HepG2 (cell line): ENCODE data around the gene THPO. TPM values are rescaled to one million over a fixed set of nuclear protein-coding genes. Genes with fewer than 3 reads are reported as not detected.
A peak's percentile ranks its signal among the peaks of the same experiment; 100 is the strongest.

Source experiments
- ATAC-seq: fragments of 200-7000 bp; cut with Tn5 transposase; 3 replicates; pipeline ENCODE4 v1.9.1; 2020; ENCODE audit warnings: mild to moderate bottlenecking, moderate library complexity
- BruUV-seq: library from RNA; stranded (reverse); fragments of 400-500 nt; replicated peaks from 2 replicates; lab custom pipeline; 2021; lab: Mats Ljungman, UMichigan
- CTCF ChIA-PET: fragments of 300-600 bp; formaldehyde crosslinking; extraction: SDS; loops from one replicate; lab custom pipeline; 2021; ENCODE audit warnings: low total read pairs, inconsistent platforms, low intra/inter-chr PET ratio; lab: Yijun Ruan, JAX
- POLR2A ChIA-PET: fragments of 350-600 bp; sonication (Branson Sonifier 250); formaldehyde crosslinking; loops from one replicate; lab custom pipeline; 2020; ENCODE audit warnings: antibody characterized with exemption, inconsistent platforms; lab: Yijun Ruan, JAX
- DNase-seq: peaks from one replicate; pipeline ENCODE4 v3.0.0-alpha.2; 2015; ENCODE audit warnings: low spot score
- FAIRE-seq: peaks from 3 replicates; lab custom pipeline; 2011; peaks lifted over from hg19 to GRCh38; lab: Jason Lieb, UNC
- H2AFZ ChIP-seq: one replicate; pipeline ENCODE4 v1.6.1; 2011; ENCODE audit warnings: low read length, inconsistent platforms
- H3K27ac ChIP-seq: fragments of 300-600 bp; 3 replicates; pipeline ENCODE4 v1.8.0; 2011; ENCODE audit warnings: mixed run types, mild to moderate bottlenecking, mixed read lengths, low read length, inconsistent platforms; ENCODE audit not compliant: insufficient read depth; ENCODE audit errors: extremely low read length
- H3K27me3 ChIP-seq, 2 experiments: fragments of 200-600 bp in 1 of 2; 2 replicates in 1 of 2; 3 replicates in 1 of 2; pipeline versions ENCODE4 v1.6.0 to v1.8.0; 2011; ENCODE audit warnings: low read length in 2 of 2, mild to moderate bottlenecking in 2 of 2, moderate library complexity in 2 of 2, inconsistent platforms in 1 of 2; ENCODE audit not compliant: insufficient read depth in 2 of 2, control insufficient read depth in 1 of 2
- H3K36me3 ChIP-seq, 2 experiments: fragments of 200-600 bp in 1 of 2; replicated peaks in 1 of 2; 2 replicates in 1 of 2; 3 replicates in 1 of 2; pipeline versions ENCODE4 v1.5.1 to v1.8.0; 2011; ENCODE audit warnings: low read length in 2 of 2, inconsistent platforms in 1 of 2; ENCODE audit not compliant: insufficient read depth in 2 of 2, control insufficient read depth in 1 of 2
- H3K4me1 ChIP-seq: 2 replicates; pipeline ENCODE4 v1.5.1; 2012; ENCODE audit warnings: low read length, inconsistent platforms; ENCODE audit not compliant: insufficient read depth
- H3K4me2 ChIP-seq: 2 replicates; pipeline ENCODE4 v1.6.0; 2011; ENCODE audit warnings: low read depth, low read length, inconsistent platforms
- H3K4me3 ChIP-seq, 3 experiments: fragments of 200-600 bp in 1 of 3; sonication (generic), shearing (Covaris generic) in 1 of 3; replicated peaks in 1 of 3; 2 replicates each; pipeline ENCODE4 v1.5.1; 2011 to 2016; ENCODE audit warnings: low read length in 3 of 3, inconsistent platforms in 2 of 3, low read depth in 2 of 3, mild to moderate bottlenecking in 2 of 3, control low read depth in 1 of 3, mixed read lengths in 1 of 3; ENCODE audit not compliant: insufficient read depth in 1 of 3
- H3K79me2 ChIP-seq: one replicate; pipeline ENCODE4 v1.6.1; 2011; ENCODE audit warnings: low read length, inconsistent platforms; ENCODE audit not compliant: insufficient read depth
- H3K9ac ChIP-seq: 2 replicates; pipeline ENCODE4 v1.6.0; 2011; ENCODE audit warnings: mild to moderate bottlenecking, low read depth, low read length, inconsistent platforms; ENCODE audit not compliant: insufficient read depth
- H3K9me3 ChIP-seq: 2 replicates; pipeline ENCODE4 v1.5.1; 2012; ENCODE audit warnings: mild to moderate bottlenecking, low read length
- H4K20me1 ChIP-seq: 2 replicates; pipeline ENCODE4 v1.6.0; 2011; ENCODE audit warnings: inconsistent platforms, mild to moderate bottlenecking, low read length, moderate library complexity; ENCODE audit not compliant: insufficient read depth
- CEBPB ChIP-seq: IDR thresholded peaks from 2 replicates; pipeline ENCODE4 v1.6.1; 2011; ENCODE audit warnings: low read depth, low read length, improper control_type of control experiment, borderline replicate concordance
- EP300 ChIP-seq, 3 experiments: sonication (generic) in 1 of 3; formaldehyde crosslinking in 1 of 3; IDR thresholded peaks; 2 replicates each; pipeline versions ENCODE4 v1.5.1 to v1.6.1; 2011 to 2020; ENCODE audit warnings: low read depth in 2 of 3, low read length in 2 of 3, borderline replicate concordance in 1 of 3, improper control_type of control experiment in 1 of 3, mild to moderate bottlenecking in 1 of 3, missing genetic modification reagents in 1 of 3, moderate library complexity in 1 of 3
- FOXA1 ChIP-seq, 2 experiments: fragments of 450-650 bp in 1 of 2; sonication (generic) in 1 of 2; formaldehyde crosslinking in 1 of 2; IDR thresholded peaks; 2 replicates each; pipeline versions ENCODE4 v1.4.0 to v1.6.1; 2016 to 2020; ENCODE audit warnings: missing genetic modification reagents in 1 of 2
- MEIS2 ChIP-seq: sonication (generic); formaldehyde crosslinking; IDR thresholded peaks from 2 replicates; pipeline ENCODE4 v1.9.0; 2021; ENCODE audit warnings: mild to moderate bottlenecking, missing genetic modification reagents
- PHF21A ChIP-seq: sonication (generic); formaldehyde crosslinking; IDR thresholded peaks from 2 replicates; pipeline ENCODE4 v1.5.0; 2020; ENCODE audit warnings: mild to moderate bottlenecking, missing genetic modification reagents
- PITX1 ChIP-seq: sonication (generic); formaldehyde crosslinking; IDR thresholded peaks from 2 replicates; pipeline ENCODE4 v1.5.1; 2020; ENCODE audit warnings: mild to moderate bottlenecking, missing genetic modification reagents
- SIX1 ChIP-seq: sonication (generic); formaldehyde crosslinking; IDR thresholded peaks from 2 replicates; pipeline ENCODE4 v1.4.0; 2020; ENCODE audit warnings: missing genetic modification reagents, borderline replicate concordance
- SOX6 ChIP-seq, 2 experiments: fragments of 450-650 bp in 1 of 2; sonication (generic) in 1 of 2; formaldehyde crosslinking in 1 of 2; IDR thresholded peaks; 2 replicates each; pipeline versions ENCODE4 v1.4.0 to v1.6.1; 2017 to 2020; ENCODE audit warnings: antibody characterized with exemption in 1 of 2, mild to moderate bottlenecking in 1 of 2, missing genetic modification reagents in 1 of 2
- ZFX ChIP-seq: sonication (generic); formaldehyde crosslinking; IDR thresholded peaks from 2 replicates; pipeline ENCODE4 v1.4.0; 2020; ENCODE audit warnings: mild to moderate bottlenecking, low read depth, missing genetic modification reagents, moderate library complexity
- ZNF343 ChIP-seq: sonication (generic); formaldehyde crosslinking; IDR thresholded peaks from 2 replicates; pipeline ENCODE4 v1.4.0; 2020; ENCODE audit warnings: mild to moderate bottlenecking, missing genetic modification reagents
- ZNF441 ChIP-seq: sonication (generic); formaldehyde crosslinking; IDR thresholded peaks from 2 replicates; pipeline ENCODE4 v1.7.0; 2021; ENCODE audit warnings: missing genetic modification reagents, borderline replicate concordance
- ZNF674 ChIP-seq: sonication (generic); formaldehyde crosslinking; IDR thresholded peaks from 2 replicates; pipeline ENCODE4 v1.5.0; 2020; ENCODE audit warnings: low read depth, mild to moderate bottlenecking, missing genetic modification reagents
- ZNF782 ChIP-seq: sonication (generic); formaldehyde crosslinking; IDR thresholded peaks from 2 replicates; pipeline ENCODE4 v1.4.0; 2020; ENCODE audit warnings: missing genetic modification reagents, mild to moderate bottlenecking, borderline replicate concordance
- WGBS: methylation state at CpG from one replicate; pipeline ENCODE4 v1.1.6; 2017; ENCODE audit warnings: low lambda C conversion rate; 5-methylcytosine and 5-hydroxymethylcytosine counted together
- in situ Hi-C: cut with HindIII; loops from 2 replicates; pipeline ENCODE4 v1.10.0; 2017; ENCODE audit warnings: low pct_unique_long_range_greater_than_20kb; ENCODE audit not compliant: extremely low pct_ligation_motif_present
- intact Hi-C: fragments of 100-400 bp; cut with micrococcal nuclease; formaldehyde crosslinking; loops from one replicate; pipeline ENCODE4 v1.10.0; 2022; ENCODE audit not compliant: unreplicated experiment
- polyA plus RNA-seq, 8 experiments: library from polyadenylated mRNA; depleted of rRNA in 3 of 8; stranded (reverse) in 7 of 8; unstranded in 1 of 8; fragments of >200 nt; fragmentation: Illumina TruSeq in 4 of 8; extraction: Trizol in 4 of 8; gene quantifications; 2 replicates each; pipeline versions ENCODE4 v1.2.1 to v1.2.3, GENCODE V29; 2011 to 2016; ENCODE audit warnings: low read depth in 4 of 8, missing spikeins in 1 of 8, mixed read lengths in 1 of 8; ENCODE audit not compliant: insufficient read depth in 1 of 8
- total RNA-seq, 5 experiments: library from RNA; depleted of rRNA; stranded (reverse); fragments of >200 nt; fragmentation: Illumina TruSeq; extraction: Trizol; gene quantifications; 2 replicates each; pipeline ENCODE4 v1.2.3, GENCODE V29; 2016; ENCODE audit warnings: low read depth in 1 of 5
- TF ChIP-seq, protein P1 (sequence below): sonication (generic); formaldehyde crosslinking; IDR thresholded peaks from 2 replicates; pipeline ENCODE4 v1.4.0; 2020; ENCODE audit warnings: missing genetic modification reagents
- TF ChIP-seq, protein P2 (sequence below): sonication (generic); formaldehyde crosslinking; conservative IDR thresholded peaks from 2 replicates; pipeline ENCODE4 v1.8.0; 2022; ENCODE audit warnings: low read depth, missing genetic modification reagents

THPO gene
- total and polyA plus RNA-seq, 2 of the 13 experiments (the other 11 are each of a cell fraction or from before 2014, with no cell fraction given) = 2.8 to 4.8 TPM

DNA sequence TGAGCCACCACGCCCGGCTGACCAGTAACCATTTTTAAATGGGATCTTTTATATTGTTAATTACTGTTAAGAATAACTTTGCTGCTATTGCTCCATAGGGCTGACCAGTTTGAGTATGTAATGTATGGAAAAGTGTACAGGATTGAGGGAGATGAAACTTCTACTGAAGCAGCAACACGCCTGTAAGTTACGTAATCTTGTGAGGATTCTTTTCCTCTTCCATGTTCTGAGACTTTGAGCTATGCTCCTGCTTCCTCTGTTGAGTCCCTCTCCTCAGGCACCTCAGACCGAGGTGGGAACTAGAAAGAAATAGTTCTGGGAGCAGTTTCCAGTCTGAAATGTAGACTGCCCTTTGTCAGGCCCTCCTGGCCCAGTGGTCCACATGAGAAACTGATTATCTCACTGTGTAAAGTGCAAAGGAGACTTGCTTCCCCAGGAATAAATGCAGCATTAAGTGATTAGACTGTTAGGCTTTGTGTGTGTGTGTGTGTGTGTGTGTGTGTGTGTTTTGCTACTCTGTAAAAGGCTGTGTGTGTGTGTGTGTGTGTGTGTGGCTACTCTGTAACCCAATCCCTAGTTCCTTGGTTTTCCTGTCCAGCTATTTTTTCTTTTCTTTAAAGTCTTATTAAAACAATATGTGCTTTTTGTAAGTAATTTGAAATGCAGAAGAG is 11.3 kb downstream of the THPO start:
- H3K4me2 ChIP-seq = peak overlapping the region; percentile 44
- POLR2A ChIA-PET = interaction anchor here (0.9 to 3.0 kb wide), 3 partner anchors 11 to 12 kb away, joined by 3 to 13 read pairs (median 7); no protein-coding TSS in a partner anchor
- intact Hi-C loops (no loop called here), in situ Hi-C loops (no loop called here)
- H3K27me3 ChIP-seq = no peaks in the 10 kb centered on the region; a peak in 1 of 5 replicates
- H3K27ac ChIP-seq = peak overlapping the region; percentile 61
- H3K9ac ChIP-seq = no peak overlapping the region; the same call in 1 of the 2 replicates
- H3K9me3 ChIP-seq = no peaks in the 10 kb centered on the region
- no peak overlapping the region for H3K4me3 ChIP-seq
- FAIRE-seq (peak; percentile 59), ATAC-seq (no peak), DNase-seq (peak; percentile 69)
- CTCF ChIA-PET = no interaction called here
- H3K36me3 ChIP-seq = peaks cover 16 to 30% of the 10 kb centered on the region in 2 experiments
- peaks cover 17% of the 10 kb centered on the region for H4K20me1 ChIP-seq
- peaks cover 17% of the 10 kb centered on the region for H3K79me2 ChIP-seq
- no TSS peak for BruUV-seq
- 80% methylated on average over 5 of the region's 5 CpGs for WGBS
- peaks cover 51% of the 10 kb centered on the region for H3K4me1 ChIP-seq
- H2AFZ ChIP-seq = no peak overlapping the region
- TF ChIP-seq ZNF782 (no peak), ZNF441 (CRISPR knock-in tag) (0 out of 2 replicates have a peak, but pooled peaks have one; percentile 25), ZNF674 (no peak), EP300 (IDR thresholded peaks at IDR 0.05; ENCODE audit: low read depth in 2 of 2, low read length in 2 of 2) (0 out of 4 replicates have a peak, but pooled peaks of 1 of the 2 experiments have one; percentile 28), EP300 (CRISPR knock-in tag; IDR thresholded peaks at IDR 0.05; ENCODE audit: borderline replicate concordance) (no peak), PITX1 (CRISPR knock-in tag) (0 out of 2 replicates have a peak, but pooled peaks have one; percentile 53), PHF21A (CRISPR knock-in tag) (peak; percentile 67), CEBPB (peak; percentile 67), MEIS2 (CRISPR knock-in tag) (no peak), ZFX (CRISPR knock-in tag) (peak; percentile 37; the same call in 1 of the 2 replicates), SIX1 (CRISPR knock-in tag) (0 out of 2 replicates have a peak, but pooled peaks have one; percentile 61), FOXA1 (IDR thresholded peaks at IDR 0.05) (no peak), FOXA1 (CRISPR knock-in tag; IDR thresholded peaks at IDR 0.05) (peak; percentile 39; the same call in 1 of the 2 replicates), ZNF343 (no peak), SOX6 (IDR thresholded peaks at IDR 0.05) (no peak), SOX6 (CRISPR knock-in tag; IDR thresholded peaks at IDR 0.05) (peak; percentile 26; the same call in 1 of the 2 replicates)
- TF ChIP-seq, protein P1, sequence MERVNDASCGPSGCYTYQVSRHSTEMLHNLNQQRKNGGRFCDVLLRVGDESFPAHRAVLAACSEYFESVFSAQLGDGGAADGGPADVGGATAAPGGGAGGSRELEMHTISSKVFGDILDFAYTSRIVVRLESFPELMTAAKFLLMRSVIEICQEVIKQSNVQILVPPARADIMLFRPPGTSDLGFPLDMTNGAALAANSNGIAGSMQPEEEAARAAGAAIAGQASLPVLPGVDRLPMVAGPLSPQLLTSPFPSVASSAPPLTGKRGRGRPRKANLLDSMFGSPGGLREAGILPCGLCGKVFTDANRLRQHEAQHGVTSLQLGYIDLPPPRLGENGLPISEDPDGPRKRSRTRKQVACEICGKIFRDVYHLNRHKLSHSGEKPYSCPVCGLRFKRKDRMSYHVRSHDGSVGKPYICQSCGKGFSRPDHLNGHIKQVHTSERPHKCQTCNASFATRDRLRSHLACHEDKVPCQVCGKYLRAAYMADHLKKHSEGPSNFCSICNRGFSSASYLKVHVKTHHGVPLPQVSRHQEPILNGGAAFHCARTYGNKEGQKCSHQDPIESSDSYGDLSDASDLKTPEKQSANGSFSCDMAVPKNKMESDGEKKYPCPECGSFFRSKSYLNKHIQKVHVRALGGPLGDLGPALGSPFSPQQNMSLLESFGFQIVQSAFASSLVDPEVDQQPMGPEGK (CRISPR knock-in tag) = 0 out of 2 replicates have a peak, but pooled peaks have one; percentile 35
- TF ChIP-seq, protein P2, sequence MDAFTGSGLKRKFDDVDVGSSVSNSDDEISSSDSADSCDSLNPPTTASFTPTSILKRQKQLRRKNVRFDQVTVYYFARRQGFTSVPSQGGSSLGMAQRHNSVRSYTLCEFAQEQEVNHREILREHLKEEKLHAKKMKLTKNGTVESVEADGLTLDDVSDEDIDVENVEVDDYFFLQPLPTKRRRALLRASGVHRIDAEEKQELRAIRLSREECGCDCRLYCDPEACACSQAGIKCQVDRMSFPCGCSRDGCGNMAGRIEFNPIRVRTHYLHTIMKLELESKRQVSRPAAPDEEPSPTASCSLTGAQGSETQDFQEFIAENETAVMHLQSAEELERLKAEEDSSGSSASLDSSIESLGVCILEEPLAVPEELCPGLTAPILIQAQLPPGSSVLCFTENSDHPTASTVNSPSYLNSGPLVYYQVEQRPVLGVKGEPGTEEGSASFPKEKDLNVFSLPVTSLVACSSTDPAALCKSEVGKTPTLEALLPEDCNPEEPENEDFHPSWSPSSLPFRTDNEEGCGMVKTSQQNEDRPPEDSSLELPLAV = no peak
